Endometrial microvascular endothelial cells (primary cell): ENCODE results near the gene POU3F2. TPM values are rescaled to one million over a fixed set of nuclear protein-coding genes. Genes with fewer than 3 reads are reported as not detected.

Source experiments
- in situ Hi-C: cut with HindIII; loops from 2 replicates; pipeline ENCODE4 v1.10.0; 2017; ENCODE audit warnings: low sequenced_read_pairs, low pct_unique_long_range_greater_than_20kb; ENCODE audit errors: inconsistent ontology term
- total RNA-seq: library from RNA; depleted of rRNA; stranded (reverse); fragments of >200 nt; gene quantifications from one replicate; pipeline ENCODE4 v1.2.3, GENCODE V29; 2015; ENCODE audit errors: inconsistent ontology term

The POU3F2 gene
- total RNA-seq, 1 donor from 2014 or later = not detected

DNA sequence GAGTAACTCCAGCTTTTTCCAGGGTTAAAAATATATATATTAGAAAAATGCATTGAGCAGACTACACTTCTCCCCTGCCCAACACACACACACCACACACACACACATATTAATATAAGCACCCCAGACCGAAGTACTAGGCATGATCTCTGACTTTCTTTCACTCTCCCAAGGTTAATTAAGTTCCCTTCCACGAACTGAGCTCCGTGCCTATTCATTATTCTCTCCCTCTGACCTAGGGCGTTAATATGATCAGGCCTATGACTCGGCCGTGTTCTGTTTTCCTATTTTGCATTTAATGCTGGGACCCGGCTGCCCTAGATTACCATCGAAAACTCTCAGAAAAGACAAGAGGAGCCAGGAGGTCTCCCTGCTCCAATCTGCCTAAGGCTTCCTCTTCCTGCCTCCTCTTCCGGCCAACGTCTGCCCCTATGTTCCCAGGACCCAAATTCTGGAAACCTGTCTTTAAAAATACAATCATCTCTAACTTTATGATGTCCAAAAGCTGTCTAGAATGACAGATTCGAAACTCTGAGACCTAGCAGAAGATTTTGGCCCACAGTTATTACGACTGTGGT is 6.1 kb upstream of the POU3F2 start:
- in situ Hi-C loops = no loop called here

GRCh38 chr6:98828941-98829411 is 5.4 kb upstream of the POU3F2 start:
- in situ Hi-C loops = no loop called here

DNA sequence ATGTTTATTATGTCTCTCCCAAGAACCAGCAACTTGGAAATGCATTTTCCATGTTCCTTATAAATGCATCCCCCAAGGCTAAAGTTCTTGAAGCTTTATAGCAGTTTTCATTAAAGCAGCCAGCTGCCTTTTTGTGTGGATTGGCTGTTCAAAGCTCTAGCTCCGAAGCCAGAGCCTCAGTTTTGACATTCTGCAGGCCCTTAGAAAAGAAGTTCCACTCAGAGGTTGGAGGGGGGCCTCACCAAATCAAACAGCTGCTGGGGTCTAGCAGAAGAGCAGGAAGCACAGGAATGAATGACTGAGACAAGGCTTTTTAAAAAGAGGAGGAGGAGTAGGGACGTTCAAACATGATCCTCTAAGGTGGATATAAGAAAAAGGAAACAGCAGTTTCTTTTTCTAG is 4.2 kb upstream of the POU3F2 start:
- in situ Hi-C loops = no loop called here

DNA sequence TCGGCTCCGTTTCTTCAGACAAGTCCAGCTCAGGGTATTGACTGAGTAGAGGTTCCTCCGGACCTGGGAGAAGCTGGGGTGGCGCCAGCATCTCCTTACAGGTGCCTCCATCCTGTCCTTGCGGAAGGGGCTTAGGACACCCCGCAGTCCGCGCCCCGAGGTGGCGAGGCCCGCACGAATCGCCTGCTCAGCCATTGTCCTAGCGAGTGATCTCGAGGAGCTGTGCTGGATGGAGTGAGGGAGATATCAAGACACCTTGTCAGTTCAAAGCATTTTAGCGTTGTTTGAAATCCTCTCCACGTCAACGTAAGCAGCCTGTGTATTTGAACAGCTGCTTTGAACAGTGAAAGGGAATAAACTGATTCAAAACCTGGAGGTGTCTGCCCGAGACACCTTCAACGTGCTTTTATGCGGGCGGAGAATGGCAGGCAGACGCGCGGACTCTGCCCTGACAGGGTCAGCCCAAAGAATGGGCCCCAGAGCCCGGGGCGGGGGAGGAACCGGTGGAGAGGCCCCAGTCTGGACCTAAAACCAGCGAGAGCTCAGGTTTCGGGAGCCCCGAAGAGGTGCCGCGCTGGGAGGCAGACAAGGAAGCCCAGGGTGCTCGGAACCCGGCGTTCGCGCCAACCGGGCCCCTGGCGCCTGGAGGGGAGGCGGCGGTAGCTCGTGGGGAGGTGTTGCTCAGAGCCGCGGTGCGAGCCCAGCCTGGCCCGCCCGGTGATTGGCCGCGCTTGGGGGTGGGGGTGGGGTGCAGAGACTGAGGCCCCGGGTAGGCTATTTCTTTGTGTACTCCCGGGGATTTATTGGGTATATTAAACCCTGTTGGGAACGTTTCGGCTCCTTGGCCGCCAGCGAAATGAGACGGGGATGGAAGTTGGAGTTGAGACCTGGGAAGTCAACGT is 3.1 kb upstream of the POU3F2 start:
- in situ Hi-C loops = no loop called here

GRCh38 chr6:98831959-98832283 is 2.5 kb upstream of the POU3F2 start:
- in situ Hi-C loops = no loop called here

DNA sequence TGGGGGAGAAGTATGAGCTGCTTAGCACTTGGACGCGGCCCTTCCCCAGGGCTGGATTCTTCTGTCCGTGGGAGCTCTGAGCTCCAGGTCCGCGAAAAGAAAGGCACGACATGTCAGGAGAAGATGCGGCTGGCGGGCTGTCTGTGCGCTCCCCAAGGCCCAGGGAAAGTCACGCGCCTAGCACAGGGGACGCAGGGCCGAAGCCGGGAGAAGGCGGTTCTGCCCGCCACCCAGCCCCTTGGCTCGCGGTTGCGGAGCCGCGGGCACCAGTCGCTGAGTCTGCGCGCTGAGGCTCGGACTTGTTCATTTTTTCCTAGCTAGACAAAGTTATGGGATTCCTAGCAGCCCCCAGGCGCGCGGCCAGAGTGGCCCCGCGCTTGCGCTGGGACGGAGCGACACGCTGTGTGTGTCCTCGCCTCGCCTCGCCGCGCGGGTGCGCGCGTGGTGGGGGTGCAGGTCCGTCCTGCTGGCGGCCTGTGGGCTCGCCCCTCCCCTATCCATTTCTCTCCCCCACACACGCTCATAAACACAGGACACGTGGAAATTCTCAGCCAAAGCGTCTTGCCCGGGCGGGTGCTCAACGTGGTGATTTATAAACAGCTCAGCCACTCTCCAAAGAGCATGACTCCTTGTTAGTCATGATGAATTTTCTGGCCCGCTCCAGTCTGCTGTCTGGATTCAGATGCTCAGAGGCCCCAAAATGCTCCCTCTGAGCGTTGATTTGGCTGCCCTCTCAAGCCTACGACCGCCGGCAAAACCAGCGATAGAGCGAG is 1.9 kb upstream of the POU3F2 start:
- in situ Hi-C loops = no loop called here

DNA sequence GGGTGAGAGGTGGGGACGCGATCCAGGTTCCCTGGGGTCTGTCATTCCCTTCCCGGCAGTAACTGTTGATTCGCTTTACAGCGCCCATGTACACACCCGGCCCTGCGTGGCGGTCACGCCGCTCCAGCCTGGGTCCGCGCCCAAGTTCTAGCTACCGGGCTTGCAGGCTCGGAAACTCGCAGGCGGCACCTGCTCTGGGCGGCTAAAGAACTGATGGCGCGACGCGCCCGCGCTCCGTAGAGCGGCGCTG is 1.4 kb upstream of the POU3F2 start:
- in situ Hi-C loops = no loop called here

- in situ Hi-C loops = no loop called here
These were observed 891 bp upstream of the POU3F2 start for GRCh38 chr6:98833307-98834059.

GRCh38 chr6:98835149-98836024 is 1.0 kb downstream of the POU3F2 start:
- in situ Hi-C loops = no loop called here

- in situ Hi-C loops = no loop called here
These were observed 1.9 kb downstream of the POU3F2 start for GRCh38 chr6:98836025-98836961.

- in situ Hi-C loops = no loop called here
These were observed 2.9 kb downstream of the POU3F2 start for GRCh38 chr6:98836962-98837944.

DNA sequence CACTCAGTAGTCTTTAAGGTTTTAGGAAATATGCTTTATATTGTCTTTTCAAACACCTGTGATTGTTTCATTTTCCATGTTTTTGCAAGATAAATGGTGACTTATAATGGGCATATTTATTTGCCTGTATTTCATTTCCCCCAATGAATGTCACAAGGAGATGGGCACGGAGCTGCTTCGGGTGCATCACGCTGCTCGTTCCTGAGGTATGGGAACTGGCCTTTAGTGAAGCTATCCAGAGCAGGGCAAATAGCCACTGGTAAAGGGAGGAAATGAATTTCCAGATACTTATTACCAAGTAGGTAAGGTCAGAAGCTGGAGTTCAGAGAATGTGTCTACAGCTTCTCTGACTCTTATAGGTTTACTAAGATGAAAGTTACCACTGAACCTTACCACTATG is 3.7 kb downstream of the POU3F2 start:
- in situ Hi-C loops = no loop called here

GRCh38 chr6:98838975-98839374 is 4.6 kb downstream of the POU3F2 start:
- in situ Hi-C loops = no loop called here

GRCh38 chr6:98839781-98840361 is 5.5 kb downstream of the POU3F2 start:
- in situ Hi-C loops = no loop called here

GRCh38 chr6:98840385-98840784 is 6.0 kb downstream of the POU3F2 start:
- in situ Hi-C loops = no loop called here

DNA sequence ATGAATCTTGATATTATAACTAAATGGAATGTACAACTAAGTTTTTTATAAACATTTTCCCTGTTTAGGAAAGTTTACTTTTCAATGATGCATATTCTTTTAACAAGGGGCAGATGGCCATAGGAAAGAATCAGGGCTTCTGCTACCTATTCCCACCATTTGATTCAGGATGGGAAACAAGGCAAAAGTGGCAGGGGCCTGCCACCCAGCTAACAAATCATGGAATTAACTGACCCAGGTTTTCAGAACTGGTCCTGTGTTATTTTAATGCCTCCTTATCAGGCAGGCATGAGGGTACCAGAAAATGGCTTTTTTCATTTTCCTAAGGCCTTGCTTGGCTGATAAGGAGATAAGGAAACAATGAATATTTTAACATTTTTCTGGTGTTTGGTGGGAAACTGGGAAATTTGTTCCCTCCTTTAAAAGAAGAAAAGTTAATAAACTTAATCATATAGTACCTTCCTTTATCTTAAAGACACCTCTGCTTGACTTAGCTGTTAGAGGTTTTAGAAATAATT is 6.7 kb downstream of the POU3F2 start:
- in situ Hi-C loops = no loop called here
